K562 (cell line): ENCODE measurements around the gene KIAA0825. TPM values are rescaled to one million over a fixed set of nuclear protein-coding genes. Genes with fewer than 3 reads are reported as not detected.

Source experiments
- ATAC-seq: fragments of 200-7000 bp; cut with Tn5 transposase; 3 replicates; pipeline ENCODE4 v1.9.1; 2020; ENCODE audit warnings: moderate library complexity
- BruUV-seq: library from RNA; stranded (reverse); fragments of 400-500 nt; replicated peaks from 2 replicates; lab custom pipeline; 2021; lab: Mats Ljungman, UMichigan
- CTCF ChIA-PET: fragments of 300-600 bp; formaldehyde crosslinking; extraction: SDS; loops from one replicate; lab custom pipeline; 2021; ENCODE audit warnings: low intra/inter-chr PET ratio; lab: Yijun Ruan, JAX
- POLR2A ChIA-PET: fragments of 300-600, 350-650 bp; sonication (Branson Sonifier 250); formaldehyde crosslinking; extraction: SDS; loops from one replicate; lab custom pipeline; 2021; ENCODE audit warnings: antibody characterized with exemption, inconsistent platforms; lab: Yijun Ruan, JAX
- DNase-seq, 4 experiments: peaks; one replicate each; pipeline versions ENCODE4 v3.0.0 to v3.0.0-alpha.2; 2011 to 2018; ENCODE audit warnings: low spot score in 3 of 4, mixed read lengths in 3 of 4; ENCODE audit errors: extremely low read depth in 1 of 4
- FAIRE-seq: peaks from 2 replicates; lab custom pipeline; 2011; peaks lifted over from hg19 to GRCh38; lab: Jason Lieb, UNC
- H2AFZ ChIP-seq: 2 replicates; pipeline ENCODE4 v1.6.0; 2011; ENCODE audit warnings: low read depth, low read length, control low read depth, inconsistent platforms
- H3K27ac ChIP-seq: fragments of 200-600 bp; 3 replicates; pipeline ENCODE4 v1.8.0; 2011; ENCODE audit warnings: low read depth, mild to moderate bottlenecking, control low read depth, inconsistent platforms, low read length, moderate library complexity, mixed read lengths; ENCODE audit errors: extremely low read depth
- H3K27me3 ChIP-seq, 2 experiments: fragments of 300-600 bp in 1 of 2; 2 replicates in 1 of 2; 3 replicates in 1 of 2; pipeline versions ENCODE4 v1.6.0 to v1.8.0; 2011; ENCODE audit warnings: inconsistent platforms in 2 of 2, low read length in 2 of 2, mild to moderate bottlenecking in 1 of 2, mixed read lengths in 1 of 2, moderate library complexity in 1 of 2; ENCODE audit not compliant: control insufficient read depth in 2 of 2, insufficient read depth in 2 of 2
- H3K36me3 ChIP-seq: fragments of 300-600 bp; 3 replicates; pipeline ENCODE4 v1.8.0; 2011; ENCODE audit warnings: mild to moderate bottlenecking, low read length, inconsistent platforms; ENCODE audit not compliant: control insufficient read depth, insufficient read depth
- H3K4me1 ChIP-seq, 2 experiments: fragments of 200-600 bp in 1 of 2; replicated peaks in 1 of 2; 2 replicates in 1 of 2; 3 replicates in 1 of 2; pipeline versions ENCODE4 v1.5.1 to v1.8.0; 2011; ENCODE audit warnings: inconsistent platforms in 2 of 2, low read length in 2 of 2, mild to moderate bottlenecking in 1 of 2, mixed read lengths in 1 of 2, moderate library complexity in 1 of 2; ENCODE audit not compliant: control insufficient read depth in 2 of 2, insufficient read depth in 2 of 2
- H3K4me2 ChIP-seq: 2 replicates; pipeline ENCODE4 v1.6.1; 2011; ENCODE audit warnings: low read length, control low read depth, inconsistent platforms, mixed read lengths; ENCODE audit not compliant: insufficient read depth
- H3K4me3 ChIP-seq: fragments of 200-600 bp; sonication (generic), shearing (Covaris generic); 2 replicates; pipeline ENCODE4 v1.5.1; 2016; ENCODE audit warnings: control low read depth, inconsistent platforms
- H3K79me2 ChIP-seq: fragments of 200-600 bp; 3 replicates; pipeline ENCODE4 v1.8.0; 2011; ENCODE audit warnings: low read length, inconsistent platforms; ENCODE audit not compliant: control insufficient read depth, insufficient read depth
- H3K9ac ChIP-seq, 2 experiments: 2 replicates each; pipeline versions ENCODE4 v1.6.0 to v1.6.1; 2011; ENCODE audit warnings: low read depth in 2 of 2, low read length in 2 of 2, control low read depth in 1 of 2, inconsistent platforms in 1 of 2, mild to moderate bottlenecking in 1 of 2, mixed read lengths in 1 of 2; ENCODE audit not compliant: insufficient read depth in 1 of 2
- H3K9me1 ChIP-seq: one replicate; pipeline ENCODE4 v1.6.0; 2011; ENCODE audit warnings: inconsistent platforms, mild to moderate bottlenecking, low read length, moderate library complexity; ENCODE audit not compliant: control insufficient read depth, insufficient read depth
- H3K9me3 ChIP-seq: replicated peaks from 2 replicates; pipeline ENCODE4 v1.5.1; 2011; ENCODE audit warnings: low read depth, low read length, inconsistent platforms; ENCODE audit not compliant: control insufficient read depth, insufficient read depth
- H4K20me1 ChIP-seq: replicated peaks from 2 replicates; pipeline ENCODE4 v1.6.1; 2011; ENCODE audit warnings: low read length, inconsistent platforms, mixed read lengths; ENCODE audit not compliant: control insufficient read depth, insufficient read depth
- RAD21 ChIP-seq, 2 experiments: fragments of 250-450 bp in 1 of 2; fragments of 450-650 bp in 1 of 2; sonication (Bioruptor Pico) in 1 of 2; formaldehyde crosslinking in 1 of 2; IDR thresholded peaks in 1 of 2; conservative IDR thresholded peaks in 1 of 2; 2 replicates each; pipeline versions ENCODE4 v1.4.0 to v1.8.0; 2020 to 2022; ENCODE audit warnings: mild to moderate bottlenecking in 2 of 2, moderate library complexity in 1 of 2
- TEAD2 ChIP-seq: fragments of 450-650 bp; IDR thresholded peaks from 2 replicates; pipeline ENCODE4 v1.6.1; 2016; ENCODE audit warnings: missing genetic modification characterization, control low read depth, missing compliant biosample characterization
- WGBS: fragments of 100-300 bp; shearing (Covaris generic); methylation state at CpG from one replicate; pipeline ENCODE4 v1.1.6; 2016; ENCODE audit warnings: low coverage, mixed read lengths; ENCODE audit not compliant: insufficient coverage; ENCODE audit errors: missing lambda C conversion rate; 5-methylcytosine and 5-hydroxymethylcytosine counted together
- in situ Hi-C: fragments of 300-500 bp; cut with MboI; formaldehyde crosslinking; loops from 4 replicates; pipeline ENCODE4 v1.15.0; 2018; ENCODE audit warnings: inconsistent platforms, mixed read lengths
- intact Hi-C: fragments of 100-400 bp; cut with micrococcal nuclease; formaldehyde crosslinking; loops from 2 replicates; pipeline ENCODE4 v1.14.2; 2022
- polyA plus RNA-seq, 8 experiments: library from polyadenylated mRNA; depleted of rRNA in 4 of 8; stranded (reverse) in 5 of 8; unstranded in 3 of 8; fragments of >200 nt; fragmentation: Nextera tagmentation in 2 of 8; fragmentation: Illumina TruSeq in 1 of 8; extraction: Ambion mirVana in 2 of 8; extraction: Trizol in 1 of 8; gene quantifications; 2 replicates each; pipeline versions ENCODE4 v1.2.1 to v1.2.3, GENCODE V29; 2011 to 2014; ENCODE audit warnings: inconsistent platforms in 1 of 8, missing spikeins in 1 of 8
- total RNA-seq, 7 experiments: library from RNA; depleted of rRNA in 6 of 7; stranded (reverse); fragments of >200 nt in 6 of 7; fragmentation: Illumina TruSeq in 2 of 7; extraction: Trizol in 2 of 7; gene quantifications; 2 replicates each; pipeline versions ENCODE4 v1.2.1 to v1.2.3, GENCODE V29; 2011 to 2021; ENCODE audit warnings: low replicate concordance in 1 of 7
- TF ChIP-seq, protein P1 (sequence below), 3 experiments: IDR thresholded peaks in 2 of 3; conservative IDR thresholded peaks in 1 of 3; 2 replicates each; pipeline ENCODE4 v1.5.1; 2011 to 2012; ENCODE audit warnings: low read length in 3 of 3, mild to moderate bottlenecking in 3 of 3, control low read depth in 2 of 3, improper control_type of control experiment in 1 of 3, inconsistent platforms in 1 of 3, low read depth in 1 of 3, mixed read lengths in 1 of 3, moderate library complexity in 1 of 3; ENCODE audit not compliant: insufficient read depth in 2 of 3

Gene KIAA0825
- total and polyA plus RNA-seq, 9 of the 15 experiments (the other 6 are each of a cell fraction or from before 2014, with no cell fraction given): 0.05 to 0.36 (median 0.16) TPM; not detected in 1

GRCh38 chr5:94181895-94182294, 436.5 kb downstream of the KIAA0825 start:
- POLR2A ChIA-PET: no interaction called here
- peak in 1 of 4 experiments; percentile 3 for DNase-seq
- WGBS: 0% methylated on average over 2 of the region's 2 CpGs

More at GRCh38 chr5:94181895-94182294, 436.5 kb downstream of the KIAA0825 start:
- intact Hi-C loops: no loop called here
- no peaks in the 10 kb centered on the region for H3K9me1 ChIP-seq
- no peaks in the 10 kb centered on the region for H3K9me3 ChIP-seq
- no peak overlapping the region for H3K27ac ChIP-seq
- CTCF ChIA-PET: no interaction called here
- BruUV-seq: no TSS peak
- no peak overlapping the region for H3K4me2 ChIP-seq
- TF ChIP-seq RAD21 (CRISPR knock-in tag; conservative IDR thresholded peaks at IDR 0.05 in 1 of 2, IDR thresholded peaks at IDR 0.05 in 1 of 2): peak in 1 of 2 experiments; percentile 32; a peak in 2 of 4 replicates
- no peak for TF ChIP-seq TEAD2 (tag)
- TF ChIP-seq, protein P1, sequence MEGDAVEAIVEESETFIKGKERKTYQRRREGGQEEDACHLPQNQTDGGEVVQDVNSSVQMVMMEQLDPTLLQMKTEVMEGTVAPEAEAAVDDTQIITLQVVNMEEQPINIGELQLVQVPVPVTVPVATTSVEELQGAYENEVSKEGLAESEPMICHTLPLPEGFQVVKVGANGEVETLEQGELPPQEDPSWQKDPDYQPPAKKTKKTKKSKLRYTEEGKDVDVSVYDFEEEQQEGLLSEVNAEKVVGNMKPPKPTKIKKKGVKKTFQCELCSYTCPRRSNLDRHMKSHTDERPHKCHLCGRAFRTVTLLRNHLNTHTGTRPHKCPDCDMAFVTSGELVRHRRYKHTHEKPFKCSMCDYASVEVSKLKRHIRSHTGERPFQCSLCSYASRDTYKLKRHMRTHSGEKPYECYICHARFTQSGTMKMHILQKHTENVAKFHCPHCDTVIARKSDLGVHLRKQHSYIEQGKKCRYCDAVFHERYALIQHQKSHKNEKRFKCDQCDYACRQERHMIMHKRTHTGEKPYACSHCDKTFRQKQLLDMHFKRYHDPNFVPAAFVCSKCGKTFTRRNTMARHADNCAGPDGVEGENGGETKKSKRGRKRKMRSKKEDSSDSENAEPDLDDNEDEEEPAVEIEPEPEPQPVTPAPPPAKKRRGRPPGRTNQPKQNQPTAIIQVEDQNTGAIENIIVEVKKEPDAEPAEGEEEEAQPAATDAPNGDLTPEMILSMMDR (IDR thresholded peaks at IDR 0.05 in 2 of 3, conservative IDR thresholded peaks at IDR 0.05 in 1 of 3; ENCODE audit: insufficient read depth in 2 of 3, low read depth in 1 of 3, low read length in 3 of 3): 0 out of 6 replicates have a peak, but pooled peaks of 1 of the 3 experiments have one; percentile 11
- H3K4me1 ChIP-seq: no peaks in the 10 kb centered on the region
- FAIRE-seq: no peak
- no peak overlapping the region for H3K9ac ChIP-seq
- in situ Hi-C loops: no loop called here
- H3K4me3 ChIP-seq: no peak overlapping the region
- H2AFZ ChIP-seq: no peak overlapping the region
- ATAC-seq: no peak
- H3K36me3 ChIP-seq: no peaks in the 10 kb centered on the region
- no peaks in the 10 kb centered on the region for H3K79me2 ChIP-seq
- no peaks in the 10 kb centered on the region for H3K27me3 ChIP-seq
- H4K20me1 ChIP-seq: no peaks in the 10 kb centered on the region
